ENCODE measurements around the gene TBCD. TPM values are rescaled to one million over a fixed set of nuclear protein-coding genes. Genes with fewer than 3 reads are reported as not detected.

TBCD gene
- total and polyA plus RNA-seq, 9 of the 15 experiments (the other 6 are each of a cell fraction or from before 2014, with no cell fraction given), result 8.9 to 98.5 (median 28.0) TPM

GRCh38 chr17:82806645-82807044, 54.8 kb downstream of the TBCD start:
- in situ Hi-C loops (cut with MboI), result no loop called here
- H3K9me1 ChIP-seq (ENCODE audit: control insufficient read depth, insufficient read depth, low read length), result no peaks in the 10 kb centered on the region

GRCh38 chr17:82807101-82807500, 55.2 kb downstream of the TBCD start:
- H3K36me3 ChIP-seq (ENCODE audit: control insufficient read depth, insufficient read depth, low read length), result peaks cover 54% of the 10 kb centered on the region; the same call in 1 of the 3 replicates
- peaks cover 0 to 19% of the 10 kb centered on the region in 2 experiments; a peak in 1 of 5 replicates for H3K4me1 ChIP-seq (replicated peaks in 1 of 2; ENCODE audit: control insufficient read depth in 2 of 2, insufficient read depth in 2 of 2, low read length in 2 of 2)
- H3K4me3 ChIP-seq, result no peak overlapping the region
- WGBS (ENCODE audit: insufficient coverage, low coverage, missing lambda C conversion rate), result 94% methylated on average over 6 of the region's 9 CpGs
- H3K27me3 ChIP-seq (ENCODE audit: control insufficient read depth in 2 of 2, insufficient read depth in 2 of 2, low read length in 2 of 2), result no peaks in the 10 kb centered on the region
- ChIA-PET POLR2A (no interaction called here), CTCF (ENCODE audit: low intra/inter-chr PET ratio) (no interaction called here)
- H3K4me2 ChIP-seq (ENCODE audit: insufficient read depth, low read length), result no peak overlapping the region
- no peaks in the 10 kb centered on the region for H3K9me1 ChIP-seq (ENCODE audit: control insufficient read depth, insufficient read depth, low read length)
- no peaks in the 10 kb centered on the region for H3K9me3 ChIP-seq (replicated peaks; ENCODE audit: control insufficient read depth, insufficient read depth, low read depth, low read length)
- BruUV-seq (replicated peaks), result no TSS peak
- DNase-seq (ENCODE audit: extremely low read depth in 1 of 4, low spot score in 3 of 4) (no peak), ATAC-seq (no peak), FAIRE-seq (no peak)
- peak overlapping the region in 1 of 2 experiments; percentile 35; a peak in 1 of 4 replicates for H3K9ac ChIP-seq (ENCODE audit: insufficient read depth in 1 of 2, low read depth in 2 of 2, low read length in 2 of 2)
- in situ Hi-C loops (cut with MboI) (no loop called here), intact Hi-C loops (cut with micrococcal nuclease) (no loop called here)
- H3K79me2 ChIP-seq (ENCODE audit: control insufficient read depth, insufficient read depth, low read length), result peaks cover 3% of the 10 kb centered on the region; the same call in 1 of the 3 replicates
- H3K27ac ChIP-seq (ENCODE audit: extremely low read depth, low read depth, low read length), result no peak overlapping the region
- H4K20me1 ChIP-seq (replicated peaks; ENCODE audit: control insufficient read depth, insufficient read depth, low read length), result no peaks in the 10 kb centered on the region
- TF ChIP-seq MEF2A (IDR thresholded peaks at IDR 0.05; ENCODE audit: control insufficient read depth, low read depth, low read length) (no peak), MAX (CRISPR knock-in tag; IDR thresholded peaks at IDR 0.05) (no peak), IRF9 (tag; IDR thresholded peaks at IDR 0.05) (no peak), MCM7 (IDR thresholded peaks at IDR 0.05) (no peak), ZNF668 (CRISPR knock-in tag; IDR thresholded peaks at IDR 0.05) (no peak)
- no peak overlapping the region for H2AFZ ChIP-seq (ENCODE audit: low read depth, low read length)

More at GRCh38 chr17:82806645-82807044, 54.8 kb downstream of the TBCD start:
- Histone ChIP-seq H3K9ac (ENCODE audit: insufficient read depth in 1 of 2, low read depth in 2 of 2, low read length in 2 of 2) (peak overlapping the region in 1 of 2 experiments; percentile 35; a peak in 1 of 4 replicates), H3K79me2 (ENCODE audit: control insufficient read depth, insufficient read depth, low read length) (peaks cover 6% of the 10 kb centered on the region; the same call in 1 of the 3 replicates), H3K4me3 (no peak overlapping the region), H3K4me2 (ENCODE audit: insufficient read depth, low read length) (no peak overlapping the region), H3K27ac (ENCODE audit: extremely low read depth, low read depth, low read length) (no peak overlapping the region), H3K27me3 (ENCODE audit: control insufficient read depth in 2 of 2, insufficient read depth in 2 of 2, low read length in 2 of 2) (no peaks in the 10 kb centered on the region), H3K9me3 (replicated peaks; ENCODE audit: control insufficient read depth, insufficient read depth, low read depth, low read length) (no peaks in the 10 kb centered on the region), H4K20me1 (replicated peaks; ENCODE audit: control insufficient read depth, insufficient read depth, low read length) (no peaks in the 10 kb centered on the region), H2AFZ (ENCODE audit: low read depth, low read length) (no peak overlapping the region), H3K36me3 (ENCODE audit: control insufficient read depth, insufficient read depth, low read length) (peaks cover 52% of the 10 kb centered on the region; the same call in 1 of the 3 replicates), H3K4me1 (replicated peaks in 1 of 2; ENCODE audit: control insufficient read depth in 2 of 2, insufficient read depth in 2 of 2, low read length in 2 of 2) (peaks cover 0 to 20% of the 10 kb centered on the region in 2 experiments; a peak in 1 of 5 replicates)
- ChIA-PET POLR2A (no interaction called here), CTCF (ENCODE audit: low intra/inter-chr PET ratio) (no interaction called here)
- 93% methylated on average over 18 of the region's 21 CpGs for WGBS (ENCODE audit: insufficient coverage, low coverage, missing lambda C conversion rate)
- ATAC-seq (no peak), FAIRE-seq (no peak), DNase-seq (ENCODE audit: extremely low read depth in 1 of 4, low spot score in 3 of 4) (no peak)
- BruUV-seq (replicated peaks), result no TSS peak
- TF ChIP-seq CREM (IDR thresholded peaks at IDR 0.05; ENCODE audit: low read depth), result no peak
- 0 out of 2 replicates have a peak, but pooled peaks have one; percentile 5 for TF ChIP-seq POLR2G (IDR thresholded peaks at IDR 0.05; ENCODE audit: low read depth, low read length)
- intact Hi-C loops (cut with micrococcal nuclease), result no loop called here
